Right ventricle myocardium superior (tissue), 1 donor: ENCODE measurements around the gene PEPD. TPM values are rescaled to one million over a fixed set of nuclear protein-coding genes. Genes with fewer than 3 reads are reported as not detected.

Experiments
- ATAC-seq: fragments of 200-7000 bp; cut with Tn5 transposase; one replicate; pipeline ENCODE4 v1.9.1; 2020; ENCODE audit warnings: mild to moderate bottlenecking; ENCODE audit not compliant: poor library complexity
- DNase-seq: peaks from one replicate; pipeline ENCODE4 v3.0.0-alpha.2; 2020
- intact Hi-C: fragments of 100-400 bp; cut with DNase I; formaldehyde crosslinking; loops from one replicate; pipeline ENCODE4 v1.11.2; 2022
- total RNA-seq: library from RNA; stranded (reverse); fragmentation: NEBNext Ultra II Directional; extraction: Animal tissue kit (Norgen Biotek cat#: 25700); gene quantifications from one replicate; pipeline ENCODE4 v1.2.1, GENCODE V29; 2021
- donor health status: DM: no; HTN: yes; CAD: no; lungs with severe emphysema.

PEPD gene
- total RNA-seq, 1 donor from 2014 or later: 29.6 TPM

DNA sequence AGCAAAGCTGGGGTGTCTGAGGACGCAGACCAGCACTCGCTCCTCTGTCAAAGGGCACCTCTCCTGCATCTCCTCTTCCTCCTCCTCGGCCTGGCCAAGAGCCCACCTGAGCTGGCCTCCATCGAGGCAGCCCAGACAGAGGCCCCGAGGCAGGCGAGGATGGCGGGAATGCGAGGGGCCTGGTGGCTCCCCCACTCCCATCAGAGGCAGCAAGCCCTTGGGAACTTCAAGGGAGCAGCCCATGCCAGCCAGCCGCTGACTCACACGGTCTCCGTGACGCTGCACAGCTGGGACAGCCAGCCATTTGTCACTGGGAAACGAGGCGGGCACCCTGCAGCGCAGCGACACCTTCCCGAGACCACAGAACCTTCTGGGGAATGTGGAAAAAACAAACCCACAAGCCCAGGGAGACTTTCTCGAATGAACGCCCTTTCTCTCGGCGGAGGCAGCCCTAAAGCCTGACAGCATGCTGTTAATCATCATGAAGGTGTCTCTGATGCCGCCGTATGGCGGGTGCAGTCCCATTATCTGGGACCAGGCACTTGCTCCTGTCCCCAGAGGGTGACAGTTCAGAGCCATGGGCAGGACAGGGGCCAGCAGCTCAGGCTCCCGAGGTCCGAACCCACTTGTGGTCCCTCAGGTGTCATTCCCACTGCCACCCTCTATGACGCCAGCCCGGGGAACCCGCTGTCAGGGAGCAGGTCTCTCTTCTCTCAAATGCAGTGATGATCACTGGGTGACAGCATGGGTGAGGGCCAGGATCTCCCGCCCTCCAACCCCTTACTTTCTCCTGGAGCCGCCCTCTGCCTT lies 53.0 kb downstream of the PEPD start:
- DNase-seq: no peak

DNA sequence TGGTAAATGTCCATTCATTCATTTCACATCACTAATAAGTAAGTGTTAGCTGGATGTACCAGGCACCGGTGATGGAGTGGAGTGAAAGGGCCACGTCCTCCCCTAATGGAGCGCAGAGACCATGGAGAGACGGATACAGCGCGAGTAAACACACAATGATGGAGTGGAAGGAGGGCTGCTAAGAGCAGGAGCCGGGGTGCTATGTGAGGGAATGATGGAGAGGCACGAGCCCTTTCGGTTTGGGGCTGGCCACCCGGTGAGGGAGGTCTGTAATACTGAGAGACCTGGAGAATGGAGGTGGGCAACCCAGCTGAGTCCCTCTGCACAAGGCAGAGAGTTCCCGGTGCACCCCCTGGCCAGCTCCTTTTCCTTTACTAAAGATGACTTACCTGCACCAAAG lies 53.7 kb downstream of the PEPD start:
- ATAC-seq (no peak), DNase-seq (no peak)
- intact Hi-C loops: no loop called here

More for the DNA sequence above, 53.0 kb downstream of the PEPD start:
- ATAC-seq: no peak
- intact Hi-C loops: no loop called here

DNA sequence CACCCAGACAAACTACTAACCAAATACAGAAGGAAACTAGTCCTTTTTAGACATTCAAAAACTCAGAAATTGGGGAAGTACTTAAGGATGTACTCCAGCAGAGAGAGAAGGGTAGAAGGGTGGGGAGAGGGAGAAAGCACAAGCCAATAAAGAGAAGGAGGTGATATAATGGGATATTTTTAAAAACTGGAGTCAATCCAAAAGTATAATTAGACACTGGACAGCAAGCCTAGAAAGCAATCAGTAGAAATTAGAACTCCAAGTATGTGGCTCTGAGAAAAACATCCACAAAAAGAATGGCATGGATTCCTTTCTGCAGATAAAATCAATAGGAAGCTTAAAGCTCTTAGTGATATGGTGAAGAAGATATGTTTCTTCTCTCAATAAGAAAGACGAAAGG lies 55.8 kb downstream of the PEPD start:
- intact Hi-C loops: no loop called here
- ATAC-seq: peak; percentile 91
- no peak for DNase-seq

DNA sequence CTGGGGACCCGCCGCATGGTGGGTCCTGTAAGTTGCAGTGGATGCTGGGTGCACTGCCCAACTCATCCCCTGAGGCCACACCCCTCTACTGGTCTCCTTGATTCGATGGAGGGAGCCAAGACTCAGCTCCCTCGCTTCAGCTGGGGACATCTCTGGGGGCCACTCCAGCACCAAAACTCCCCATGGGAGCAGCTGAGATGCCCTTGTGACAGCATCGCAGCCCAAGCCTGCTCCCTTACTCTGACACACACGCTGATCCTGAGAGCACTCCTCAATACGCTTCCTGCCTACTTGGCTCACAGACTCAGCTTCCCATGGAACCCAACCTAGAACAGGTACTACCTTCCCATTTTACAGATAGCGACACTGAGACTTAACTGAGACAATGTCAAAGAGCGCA lies 56.2 kb downstream of the PEPD start:
- DNase-seq: no peak
- ATAC-seq: no peak
- intact Hi-C loops: no loop called here

DNA sequence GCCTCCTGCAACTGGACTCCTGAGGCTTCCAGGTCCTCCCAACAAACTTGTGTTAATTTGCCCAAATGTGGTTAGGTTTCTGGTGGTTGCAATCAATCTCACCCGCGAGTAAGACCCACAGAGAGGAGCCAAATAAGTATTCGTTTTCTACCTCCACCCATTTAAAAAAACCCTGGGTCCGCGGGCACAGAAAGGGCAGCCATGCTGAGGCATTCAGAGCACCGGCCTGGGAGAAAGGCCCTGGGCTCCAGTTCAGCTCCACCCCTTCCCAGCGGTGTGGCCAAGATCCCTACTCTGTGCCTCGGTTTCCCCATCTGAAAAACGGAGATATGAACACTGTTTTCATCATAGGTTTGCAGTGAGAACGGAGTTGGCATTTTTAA lies 56.9 kb downstream of the PEPD start:
- intact Hi-C loops: no loop called here
- DNase-seq (no peak), ATAC-seq (no peak)

DNA sequence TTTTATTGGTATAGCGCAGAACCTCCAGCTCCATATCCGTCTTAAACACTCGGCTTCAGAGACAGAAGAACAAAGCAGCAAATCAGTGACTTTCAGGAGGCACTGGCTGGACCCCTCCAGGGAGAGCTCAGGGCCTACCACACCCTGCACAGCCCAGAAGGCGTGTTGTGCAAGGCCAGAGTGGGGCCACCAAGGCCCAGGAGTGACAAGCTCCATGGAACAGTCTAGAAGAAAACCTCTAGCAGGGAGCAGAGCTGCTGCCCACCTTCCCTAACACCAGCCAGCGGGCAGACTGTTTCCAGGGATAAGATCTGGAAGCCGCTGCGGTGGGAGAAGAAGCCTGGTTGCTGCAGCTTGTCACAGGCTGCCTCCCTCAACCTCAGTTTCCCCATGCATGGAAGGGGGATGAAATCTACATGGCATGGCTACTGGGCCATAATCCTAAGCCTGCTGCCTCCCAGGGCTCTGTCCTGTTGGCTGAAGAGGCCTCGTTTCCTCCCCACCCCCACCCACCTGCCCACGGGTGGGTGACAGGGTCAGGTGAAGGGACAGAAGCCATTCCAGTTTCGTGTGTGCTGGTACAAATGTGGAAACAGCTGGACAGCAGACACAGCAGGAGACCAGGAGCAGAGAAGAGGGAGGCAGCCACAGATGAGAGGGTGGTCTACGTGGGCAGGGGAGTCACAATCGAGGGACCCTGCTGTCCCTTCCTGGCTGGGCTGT lies 57.4 kb downstream of the PEPD start:
- ATAC-seq: no peak
- intact Hi-C loops: no loop called here
- no peak for DNase-seq

DNA sequence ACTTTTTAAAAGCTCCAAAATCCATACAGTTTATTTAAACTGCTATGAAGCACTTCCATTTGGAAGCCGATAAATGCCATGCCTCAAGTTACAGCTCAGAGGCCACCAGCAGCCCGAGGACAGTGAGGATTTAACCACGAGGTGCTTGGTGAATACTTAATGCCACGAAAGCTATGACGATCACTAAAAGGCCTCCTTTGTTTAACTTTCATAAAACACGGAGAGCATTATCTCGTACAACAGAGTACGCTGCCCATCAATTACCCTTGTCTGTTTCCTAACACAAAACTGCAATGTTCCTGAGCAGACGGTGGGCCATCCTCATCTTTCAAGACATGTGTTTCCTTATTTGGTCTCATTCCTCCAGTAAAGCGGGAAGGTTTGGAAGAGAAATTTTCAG lies 58.4 kb downstream of the PEPD start:
- intact Hi-C loops: no loop called here
- DNase-seq (no peak), ATAC-seq (no peak)

DNA sequence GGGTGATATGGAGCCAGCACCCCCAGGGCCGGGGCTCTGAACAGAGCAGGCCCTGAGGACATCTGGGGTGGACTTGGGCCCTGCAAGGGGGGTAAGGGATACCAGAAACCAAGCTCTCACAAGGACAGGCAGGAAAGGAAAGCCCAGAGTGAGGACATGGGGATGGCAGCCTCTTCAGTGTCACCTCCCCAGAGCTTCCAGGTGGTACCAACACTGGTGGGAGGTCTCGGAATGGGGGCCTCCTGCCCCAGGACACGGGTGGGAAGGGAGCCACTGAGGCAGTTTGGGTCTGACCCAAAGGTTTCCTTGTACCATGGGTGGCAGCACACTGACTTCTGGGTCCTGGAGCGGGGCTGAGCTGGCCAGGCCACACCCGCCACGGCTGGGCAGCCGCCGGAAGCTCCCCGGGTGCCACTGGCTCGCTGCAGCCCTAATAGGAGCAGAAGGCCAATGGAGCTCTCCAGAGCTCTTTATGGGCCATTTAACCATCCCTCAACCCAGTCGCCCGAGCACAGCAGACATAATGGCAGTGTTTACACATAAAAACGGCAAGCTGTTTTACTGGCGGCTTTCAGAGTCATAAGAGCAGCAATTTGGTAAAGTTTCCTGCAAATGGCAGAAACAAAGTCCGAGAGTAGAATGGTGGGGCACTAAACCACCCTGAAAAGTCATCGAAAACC lies 59.3 kb downstream of the PEPD start:
- intact Hi-C loops: no loop called here
- ATAC-seq (no peak), DNase-seq (no peak)

DNA sequence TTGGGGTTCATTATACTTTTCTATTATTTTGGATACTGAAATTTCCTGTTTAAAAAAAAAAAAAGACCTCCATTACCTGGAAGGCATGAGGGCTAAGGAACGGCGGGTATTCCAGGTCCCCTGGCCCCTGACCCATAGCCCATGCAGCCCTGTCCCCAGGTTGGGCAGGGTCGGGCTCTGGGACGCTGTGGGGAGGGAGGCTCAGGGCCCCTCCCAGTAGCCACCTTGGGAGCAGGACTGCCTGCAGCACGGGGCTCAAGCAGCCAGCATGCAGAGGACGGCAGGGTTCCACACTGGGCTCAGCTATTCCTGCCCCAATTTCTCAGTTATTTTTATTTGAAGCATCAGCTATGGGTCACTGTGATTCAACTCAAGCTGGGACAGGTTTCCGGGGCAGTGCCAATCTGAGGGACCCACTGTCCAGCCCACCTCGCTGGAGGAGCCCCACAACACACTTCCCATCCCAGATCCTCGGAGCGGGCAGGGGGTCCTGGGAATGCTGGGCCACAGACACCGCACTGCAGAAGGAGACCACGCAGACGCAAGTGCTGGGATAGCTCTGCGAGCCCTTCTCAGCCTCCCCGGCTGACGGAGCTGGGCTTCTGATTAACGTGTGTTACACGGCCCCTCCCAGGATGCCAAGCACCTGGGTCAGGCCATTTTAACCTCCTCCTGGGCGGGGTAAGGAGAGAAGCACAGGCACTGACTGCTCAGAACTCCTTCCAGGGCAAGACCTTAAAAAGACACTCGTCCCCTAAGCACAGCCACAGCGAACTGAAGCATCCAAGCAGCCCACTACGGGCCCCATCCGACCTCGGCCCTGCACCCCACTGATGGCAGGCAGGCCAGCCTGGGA lies 60.1 kb downstream of the PEPD start:
- no peak for ATAC-seq
- intact Hi-C loops: no loop called here
- no peak for DNase-seq

DNA sequence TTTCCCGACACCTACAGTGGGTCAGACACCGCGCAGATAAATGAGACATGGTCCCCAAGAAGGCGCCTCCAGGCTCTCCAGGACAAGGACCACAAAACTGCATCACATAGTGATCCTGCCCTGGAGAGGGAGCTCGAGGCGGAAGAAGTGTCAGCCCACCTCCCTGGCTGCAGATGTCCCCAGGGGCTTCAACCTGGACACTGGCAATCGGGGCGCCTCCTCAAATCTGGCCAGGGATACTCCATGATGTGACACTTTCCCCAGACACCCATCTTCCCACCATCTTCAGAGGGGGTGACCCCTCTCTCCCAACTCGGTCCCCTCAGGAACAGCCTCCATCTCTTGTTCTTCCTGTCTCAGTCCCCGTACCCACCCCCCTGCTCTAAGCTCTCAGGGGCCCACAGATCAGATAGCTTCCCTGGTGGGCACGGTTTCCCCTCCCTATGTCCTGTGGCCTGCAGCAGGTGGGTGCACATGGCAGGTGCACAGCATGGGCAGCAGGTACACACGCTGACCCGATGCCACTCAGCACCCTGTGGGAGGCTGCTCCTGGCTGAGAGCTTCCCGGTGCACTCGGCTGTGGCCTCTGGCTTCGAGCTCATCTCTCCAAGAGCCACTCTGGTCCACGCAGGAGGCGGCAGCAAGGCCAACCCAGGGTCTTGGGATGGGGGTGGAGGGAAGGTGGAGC lies 61.2 kb downstream of the PEPD start:
- DNase-seq (no peak), ATAC-seq (no peak)
- intact Hi-C loops: no loop called here

DNA sequence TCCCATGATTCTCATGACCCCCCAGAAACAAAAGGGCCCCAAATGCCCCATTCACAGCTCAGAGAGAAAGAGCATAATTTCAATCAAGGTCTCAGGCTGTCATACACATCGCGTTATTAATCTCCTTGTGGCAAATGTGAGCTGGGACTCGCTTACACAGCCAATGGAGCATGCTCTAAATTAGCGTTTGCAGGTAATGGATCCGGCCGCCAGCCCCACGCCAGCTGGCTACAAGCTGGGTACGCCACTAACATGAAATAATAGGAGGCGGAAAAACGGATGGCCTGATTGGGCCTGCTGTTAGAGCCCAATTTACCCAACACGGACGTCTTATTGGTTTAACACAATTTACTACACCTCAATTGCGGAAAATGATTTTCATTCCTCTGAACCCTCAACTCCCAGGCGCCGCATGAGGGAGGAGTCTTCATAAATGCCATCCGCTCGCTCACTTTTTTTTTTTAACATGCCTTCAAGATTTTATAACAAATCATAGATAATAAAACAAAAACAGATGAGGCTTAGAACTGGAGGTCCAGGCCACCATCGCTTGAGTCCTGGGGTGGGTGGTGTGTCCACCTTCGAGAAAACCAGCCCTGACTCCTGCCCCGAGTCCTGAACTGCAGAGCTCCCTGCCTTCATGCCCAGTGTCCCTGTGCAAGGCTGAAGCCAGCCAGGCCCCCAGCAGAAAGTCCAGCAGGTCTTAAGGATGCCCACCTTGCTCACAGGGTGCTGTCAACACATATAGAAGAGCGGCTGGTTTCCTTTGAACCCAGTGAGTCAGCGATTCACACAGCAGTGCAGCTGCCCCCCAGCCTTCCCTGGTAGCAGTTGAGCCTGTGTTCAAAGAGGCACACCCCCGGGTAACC lies 62.1 kb downstream of the PEPD start:
- DNase-seq (no peak), ATAC-seq (no peak)
- intact Hi-C loops: no loop called here

DNA sequence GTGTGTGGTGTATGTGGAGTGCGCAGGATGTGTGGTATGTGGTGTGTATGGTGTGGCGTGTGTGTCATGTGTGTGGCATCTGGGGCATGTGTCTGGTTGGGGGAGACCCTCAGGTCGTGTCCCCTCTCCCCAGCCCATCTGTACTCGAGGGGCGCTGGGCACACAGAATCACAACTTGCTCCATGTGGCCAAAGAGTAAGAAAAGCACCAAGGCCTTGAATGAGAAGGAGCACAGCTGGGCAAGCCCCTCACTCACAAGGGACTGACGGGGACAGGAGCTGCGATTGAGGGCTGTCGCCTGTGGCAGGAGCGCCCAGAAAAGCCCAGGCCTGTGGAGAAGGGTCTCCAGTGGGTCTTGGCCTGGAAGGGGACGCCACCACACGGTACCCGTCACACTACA lies 62.8 kb downstream of the PEPD start:
- intact Hi-C loops: no loop called here
- no peak for ATAC-seq
- DNase-seq: no peak

DNA sequence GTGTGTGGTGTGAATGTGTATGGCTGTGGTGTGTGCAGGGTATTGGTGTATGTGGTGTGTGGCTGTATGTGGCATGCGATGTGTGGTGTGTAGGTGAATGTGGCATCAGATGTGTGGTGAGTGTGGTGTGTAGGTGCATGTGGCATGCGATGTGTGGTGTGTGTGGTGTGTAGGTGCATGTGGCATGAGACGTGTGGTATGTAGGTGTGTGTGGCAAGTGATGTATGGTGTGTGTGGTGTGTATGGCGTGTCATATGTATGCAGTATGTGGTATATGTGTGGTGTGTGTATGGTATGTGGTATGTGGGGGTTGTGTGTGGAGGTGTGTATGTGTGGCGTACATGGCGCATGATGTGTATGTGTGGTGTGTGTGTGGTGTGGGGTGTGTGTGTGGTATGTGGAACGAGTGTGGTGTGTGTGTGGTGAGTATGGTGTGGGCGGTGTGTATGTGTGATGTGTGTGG lies 63.4 kb downstream of the PEPD start:
- ATAC-seq (no peak), DNase-seq (no peak)
- intact Hi-C loops: no loop called here

DNA sequence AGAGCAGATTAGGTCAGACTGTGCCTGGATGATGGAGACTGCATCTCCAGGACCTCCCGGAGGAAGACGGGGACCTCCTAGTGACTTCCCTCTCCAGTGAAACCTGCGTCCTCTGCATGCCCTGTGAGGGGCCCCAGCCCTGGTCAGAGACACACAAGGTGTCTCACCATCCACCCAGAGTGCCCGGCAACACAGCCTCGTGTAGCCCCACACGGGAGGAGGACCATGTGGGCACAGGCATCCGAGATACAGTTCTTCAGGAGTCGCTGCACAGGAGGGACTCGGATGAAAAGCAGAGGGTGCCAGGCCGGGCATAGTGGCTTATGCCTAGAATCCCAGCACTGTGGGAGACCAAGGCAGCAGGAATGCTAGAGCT lies 64.8 kb downstream of the PEPD start:
- intact Hi-C loops: no loop called here
- no peak for ATAC-seq
- no peak for DNase-seq

DNA sequence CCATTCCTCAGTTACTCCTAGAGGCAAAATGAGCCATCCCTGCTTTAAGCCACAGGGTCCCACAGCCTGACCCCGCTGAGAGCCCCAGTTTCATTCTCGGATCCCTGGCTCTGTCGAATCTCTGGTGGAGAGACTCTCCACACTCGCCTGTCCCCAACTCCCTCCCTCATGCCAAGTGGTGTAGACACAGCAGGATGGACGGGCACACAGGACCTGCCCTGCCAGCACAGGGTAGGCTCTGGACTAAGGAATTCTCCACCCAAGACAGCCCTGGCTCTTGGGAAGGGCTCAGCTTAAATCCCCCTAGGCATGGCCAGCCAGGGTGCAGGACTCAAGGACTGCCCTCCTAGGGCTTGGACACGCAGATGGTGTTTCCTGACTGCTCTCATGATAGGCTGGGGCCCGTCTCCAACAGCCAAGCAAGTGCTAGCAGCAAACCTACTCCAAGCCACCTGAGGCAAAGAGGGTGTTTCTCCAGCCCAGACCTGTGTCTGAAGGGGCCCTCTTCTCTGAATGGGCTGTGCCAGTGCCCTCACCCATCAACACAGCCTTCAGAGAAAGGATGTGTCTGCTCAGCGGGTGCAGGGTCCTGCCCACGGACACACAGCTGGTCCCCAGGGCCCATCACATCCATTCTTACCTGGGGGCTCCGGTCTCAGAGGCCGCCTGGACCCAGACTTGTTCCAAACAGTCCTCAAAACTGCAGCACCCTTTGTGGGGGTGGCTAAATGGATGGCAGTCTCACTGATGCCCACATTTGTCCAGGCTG lies 65.3 kb downstream of the PEPD start:
- intact Hi-C loops: no loop called here
- peak; percentile 13 for DNase-seq
- ATAC-seq: no peak

DNA sequence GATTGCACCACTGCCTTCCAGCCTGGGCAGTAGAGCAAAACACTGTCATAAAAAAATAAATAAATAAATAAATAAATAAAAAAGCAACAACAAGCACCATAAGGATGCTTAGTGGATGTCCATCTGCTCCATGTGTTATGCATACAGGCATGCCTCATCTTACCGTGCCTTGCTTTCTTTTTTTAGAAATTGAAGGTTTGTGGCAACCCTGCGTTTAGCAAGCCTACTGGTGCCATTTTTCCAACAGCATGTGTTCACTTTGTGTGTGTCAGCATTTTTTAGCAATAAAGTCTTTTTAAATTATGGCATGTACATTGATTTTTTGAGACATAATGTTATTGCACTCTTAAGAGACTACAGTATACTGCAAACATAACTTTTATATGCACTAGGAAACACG lies 68.3 kb downstream of the PEPD start:
- DNase-seq (no peak), ATAC-seq (no peak)
- intact Hi-C loops: no loop called here

DNA sequence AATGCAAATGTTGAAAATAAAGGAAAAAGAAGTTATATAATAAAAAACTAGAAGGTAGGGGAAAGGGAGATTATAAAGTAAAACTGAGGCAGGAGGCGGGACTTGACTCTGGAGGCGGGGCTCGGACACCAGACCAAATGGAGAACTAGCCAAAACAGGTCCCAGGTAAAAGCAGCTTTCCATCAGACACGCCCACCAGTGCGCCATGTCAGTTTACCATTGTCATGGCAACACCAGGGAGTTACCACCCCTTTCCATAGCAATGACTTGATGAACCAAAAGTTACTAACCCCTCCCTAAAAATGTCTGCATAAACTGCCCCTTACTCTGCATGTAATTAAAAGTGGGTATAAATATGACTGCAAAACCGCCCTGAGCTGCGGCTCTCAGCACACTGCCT lies 70.9 kb downstream of the PEPD start:
- no peak for ATAC-seq
- intact Hi-C loops: no loop called here
- no peak for DNase-seq
